Airway epithelial cell (primary cell): Measurements from ENCODE around the gene CIB4. TPM values are rescaled to one million over a fixed set of nuclear protein-coding genes. Genes with fewer than 3 reads are reported as not detected.

Source experiments
- total RNA-seq: library from RNA; depleted of rRNA; stranded (reverse); fragments of >200 nt; gene quantifications from 2 replicates; pipeline ENCODE4 v1.2.3, GENCODE V29; 2015

CIB4 gene
- total RNA-seq = not detected in 2 replicates

DNA sequence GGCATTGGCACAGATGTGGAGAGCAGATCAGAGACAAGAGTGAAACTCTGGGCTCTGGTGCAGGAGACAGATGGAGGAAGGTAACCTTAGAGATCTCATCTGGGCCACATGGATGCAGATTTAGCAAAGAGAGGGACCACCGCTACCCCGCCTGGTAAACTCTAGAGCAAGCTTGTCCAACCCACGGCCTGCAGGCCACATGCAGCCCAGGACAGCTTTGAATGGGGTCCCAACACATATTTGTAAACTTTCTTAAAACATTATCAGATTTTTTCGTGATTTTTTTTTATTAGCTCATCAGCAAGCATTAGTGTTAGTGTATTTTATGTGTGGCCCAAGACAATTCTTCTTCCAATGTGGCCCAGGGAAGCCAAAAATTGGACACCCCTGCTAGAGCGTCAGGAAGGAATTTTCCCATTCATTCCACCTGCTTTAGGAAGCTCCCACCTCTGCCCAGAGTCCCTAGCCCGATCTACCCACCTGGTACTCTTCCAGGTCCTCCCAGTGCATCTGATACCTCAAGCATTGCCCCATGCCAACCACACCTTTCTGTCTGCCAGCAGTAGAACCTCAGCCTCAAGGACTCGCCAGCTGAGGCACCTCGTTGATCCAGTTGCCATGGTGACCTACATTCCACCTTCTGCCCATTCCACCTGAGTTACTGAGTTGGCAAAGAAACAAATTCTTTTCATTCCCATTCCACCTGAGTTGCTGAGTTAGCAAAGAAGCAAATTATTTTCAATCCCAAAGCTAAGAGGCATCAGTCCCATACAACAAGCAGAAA, at the start of gene CIB4:
TSS of gene CIB4 (minus strand) at position 586 of the 784 bp plus-strand sequence. CDS start at position 534, 52 bp downstream.

Other genes with a start within 250 kb of the CIB4 start
- not detected in 2 replicates for gene DRC1, start 239.4 kb downstream of the CIB4 start, total RNA-seq
- gene OTOF, start 163.2 kb downstream of the CIB4 start, total RNA-seq = not detected in 2 replicates
- gene KCNK3, start 51.4 kb upstream of the CIB4 start, total RNA-seq = not detected in 2 replicates
- gene SLC35F6, start 122.9 kb upstream of the CIB4 start, total RNA-seq = 22.5 and 43.9 TPM in 2 replicates
- 6.2 and 12.6 TPM in 2 replicates for gene CENPA, start 144.7 kb upstream of the CIB4 start, total RNA-seq
- not detected in 2 replicates for gene DPYSL5, start 206.8 kb upstream of the CIB4 start, total RNA-seq